SHP77 treated with DMSO at 0.1 percent for 48 hours (cell line): ENCODE data around the gene OSBP.
A peak's percentile ranks its signal among the peaks of the same experiment; 100 is the strongest.

Experiments
- DNase-seq: peaks from one replicate; lab custom pipeline; 2025; lab: John Stamatoyannopoulos, UW

Gene OSBP

GRCh38 chr11:59602432-59602831 is 13.1 kb downstream of the OSBP start:
- no peak for DNase-seq

DNA sequence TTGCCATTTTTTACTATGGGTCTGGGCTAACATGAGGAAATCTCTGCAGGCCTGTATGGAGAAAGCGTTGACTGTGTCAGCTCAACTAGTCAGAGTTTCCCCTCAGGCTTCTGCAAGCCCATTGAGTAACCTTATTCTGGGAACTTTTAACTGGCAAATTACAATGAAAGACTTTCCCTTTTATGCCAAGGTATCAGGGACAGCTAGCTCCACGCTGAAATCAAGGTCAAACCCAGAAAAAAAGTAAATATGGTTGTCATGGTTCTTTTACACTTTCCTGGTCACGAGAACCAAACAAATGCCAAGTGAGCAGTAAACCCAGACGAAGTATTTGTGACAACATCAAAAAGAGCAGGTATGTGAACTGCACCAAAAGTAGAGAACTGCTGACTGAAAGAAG is 13.8 kb downstream of the OSBP start:
- DNase-seq: no peak

DNA sequence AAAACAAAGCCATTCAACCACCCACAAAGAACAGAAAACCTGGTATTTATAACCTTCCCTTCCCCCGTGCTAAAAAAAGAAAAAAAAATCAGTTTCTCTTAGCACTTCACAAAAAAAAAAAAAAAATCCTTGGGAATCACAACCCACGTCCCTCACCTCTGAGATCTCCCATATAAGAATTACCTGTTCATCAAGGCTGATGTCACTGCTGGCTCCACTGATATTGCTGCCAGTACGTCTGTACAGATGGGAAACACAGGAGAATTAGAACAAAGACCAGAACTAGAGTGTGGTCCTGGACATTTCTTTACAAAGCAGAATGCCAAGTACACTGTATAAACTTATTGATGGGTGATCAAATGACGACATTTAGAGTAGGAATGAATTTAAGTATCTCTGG is 14.9 kb downstream of the OSBP start:
- no peak for DNase-seq

DNA sequence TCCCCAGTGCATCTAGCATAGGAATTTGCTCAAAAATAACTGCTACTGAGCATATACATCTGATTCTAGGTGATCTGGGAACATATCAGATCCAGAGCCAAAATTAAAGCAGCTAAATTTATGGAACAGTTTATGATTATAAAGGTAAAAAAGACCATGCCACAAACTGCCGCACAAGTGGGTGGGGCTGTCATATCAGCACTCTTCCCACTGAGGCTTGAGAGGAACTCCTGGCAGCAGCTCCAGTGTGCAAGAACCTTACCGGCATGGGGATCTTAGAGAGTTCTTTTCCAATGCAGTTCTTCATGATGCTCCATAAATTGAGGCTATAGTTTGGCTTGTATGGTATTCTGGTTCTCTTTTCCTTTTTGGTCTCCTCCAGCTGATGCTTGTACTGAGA is 15.3 kb downstream of the OSBP start:
- DNase-seq: no peak

DNA sequence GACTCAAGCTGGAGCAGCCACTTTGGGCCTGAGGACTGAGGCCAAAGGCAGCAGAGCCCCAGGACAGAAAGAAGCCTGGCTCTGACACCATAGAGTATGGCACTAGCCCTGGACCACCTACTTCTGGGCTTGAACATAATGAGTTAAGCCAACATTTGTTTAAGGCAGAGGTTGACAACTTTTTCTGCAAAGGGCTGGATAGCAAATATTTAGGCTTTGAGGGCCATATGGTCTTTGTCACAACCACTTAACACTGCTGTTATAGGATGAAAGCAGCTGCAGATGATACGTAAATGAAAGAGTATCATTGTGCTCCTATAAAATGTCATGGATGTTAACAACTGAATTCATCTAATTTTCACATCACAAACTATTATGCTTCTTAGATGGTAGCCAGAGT is 16.6 kb downstream of the OSBP start:
- DNase-seq: no peak

DNA sequence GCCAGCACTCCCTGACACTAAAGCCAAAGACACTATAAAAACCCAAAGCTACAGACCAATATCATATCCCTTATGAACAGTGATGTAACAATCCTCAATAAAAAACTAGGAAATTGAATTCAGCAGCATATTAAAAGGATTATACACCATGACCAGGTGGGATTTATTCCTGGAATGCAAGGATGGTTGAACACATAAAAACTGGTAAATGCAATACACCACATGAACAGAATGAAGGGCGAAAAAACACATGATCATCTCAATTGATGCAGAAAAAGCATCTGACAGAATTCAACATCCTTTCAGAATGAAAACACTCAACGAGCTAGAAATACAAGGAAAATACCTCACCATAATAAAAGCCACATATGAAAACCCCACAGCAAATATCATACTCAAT is 31.3 kb downstream of the OSBP start:
- no peak for DNase-seq

GRCh38 chr11:59582006-59582405 is 33.6 kb downstream of the OSBP start:
- no peak for DNase-seq

DNA sequence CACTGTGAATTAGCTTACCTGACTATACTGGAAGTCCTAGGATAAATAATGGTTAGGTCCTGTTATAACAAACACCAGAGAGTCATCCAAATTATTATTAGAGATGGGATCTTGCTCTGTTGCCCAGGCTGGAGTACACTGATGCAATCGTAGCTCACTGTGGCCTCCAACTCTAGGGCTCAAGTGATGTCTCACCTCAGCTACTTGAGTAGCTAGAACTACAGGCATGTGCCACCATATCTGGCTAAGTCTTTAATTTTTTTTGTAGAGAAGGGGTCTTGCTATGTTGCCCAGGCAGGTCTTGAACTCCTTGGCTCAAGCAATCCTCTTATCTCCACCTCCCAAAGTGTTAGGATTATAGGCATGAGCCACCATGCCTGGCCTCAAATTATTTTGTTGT is 37.2 kb downstream of the OSBP start:
- no peak for DNase-seq

GRCh38 chr11:59575505-59575904 is 40.1 kb downstream of the OSBP start:
- no peak for DNase-seq

- DNase-seq: no peak
Observed at GRCh38 chr11:59574932-59575502, 40.6 kb downstream of the OSBP start.

DNA sequence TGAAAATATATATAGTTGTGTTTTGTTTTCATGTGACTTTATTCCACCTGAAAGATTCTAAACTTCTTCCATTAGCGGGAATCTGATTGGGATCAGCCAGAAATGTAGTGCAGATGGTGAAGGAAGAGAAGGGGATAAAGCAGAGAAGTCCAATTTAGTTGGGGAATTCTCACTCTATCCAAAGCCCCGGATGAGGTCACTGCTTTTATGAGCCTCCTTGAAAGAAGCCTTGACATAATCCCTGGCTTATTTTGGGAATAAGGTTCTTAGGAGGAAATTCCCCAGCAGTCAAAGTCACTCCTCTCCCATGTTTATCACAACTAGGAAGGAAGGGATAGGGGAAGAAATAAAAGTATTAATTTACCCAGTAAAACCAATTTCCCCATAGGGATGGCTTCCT is 41.1 kb downstream of the OSBP start:
- DNase-seq: no peak

DNA sequence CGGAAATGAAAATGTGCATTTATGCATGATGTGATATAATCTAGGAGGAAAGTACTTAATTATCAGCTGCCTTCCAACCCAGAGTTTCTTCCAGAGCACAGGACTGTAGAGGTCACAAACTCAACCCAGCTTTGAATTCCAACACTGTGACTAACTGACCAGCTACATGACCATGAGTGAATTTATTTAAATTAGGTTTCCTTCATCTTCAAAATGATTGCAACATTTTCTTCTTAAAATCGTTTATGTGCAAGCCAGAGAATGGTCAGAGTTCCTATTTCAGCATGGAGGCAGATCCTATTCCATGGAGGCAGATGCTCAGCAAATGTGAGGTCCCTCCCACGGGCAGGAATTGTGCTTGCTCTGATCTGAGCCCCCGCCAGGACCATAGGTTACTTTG is 42.4 kb downstream of the OSBP start:
- no peak for DNase-seq

- no peak for DNase-seq
Observed at GRCh38 chr11:59572091-59572490, 43.5 kb downstream of the OSBP start.

- DNase-seq: no peak
Observed at GRCh38 chr11:59562292-59562691, 53.3 kb downstream of the OSBP start.

GRCh38 chr11:59560702-59561473 is 54.7 kb downstream of the OSBP start:
- DNase-seq: peak; percentile 30

- DNase-seq: no peak
Observed at GRCh38 chr11:59560290-59560701, 55.3 kb downstream of the OSBP start.

- no peak for DNase-seq
Observed at GRCh38 chr11:59559886-59560285, 55.7 kb downstream of the OSBP start.

DNA sequence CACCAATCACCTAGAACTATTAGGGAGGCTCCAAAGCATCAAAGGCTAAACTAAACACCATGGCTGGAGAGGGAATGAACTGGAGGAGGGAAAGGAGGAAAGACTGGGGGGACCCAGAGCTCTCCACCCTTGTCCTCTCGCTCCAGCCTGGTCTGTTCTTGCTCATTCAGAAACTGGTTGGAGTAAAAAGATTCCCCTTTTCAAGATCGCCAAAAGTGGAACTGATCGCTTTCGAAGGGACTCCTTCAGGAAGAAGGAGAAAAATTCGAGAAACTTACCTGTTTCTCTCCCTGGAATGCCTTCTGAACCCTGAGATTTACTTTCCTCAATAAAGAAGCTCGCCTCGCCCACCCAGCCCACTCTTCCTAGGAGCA is 57.3 kb downstream of the OSBP start:
- DNase-seq: no peak

GRCh38 chr11:59556917-59557348 is 58.6 kb downstream of the OSBP start:
- DNase-seq: no peak

GRCh38 chr11:59556115-59556916 is 59.3 kb downstream of the OSBP start:
- peak; percentile 30 for DNase-seq

DNA sequence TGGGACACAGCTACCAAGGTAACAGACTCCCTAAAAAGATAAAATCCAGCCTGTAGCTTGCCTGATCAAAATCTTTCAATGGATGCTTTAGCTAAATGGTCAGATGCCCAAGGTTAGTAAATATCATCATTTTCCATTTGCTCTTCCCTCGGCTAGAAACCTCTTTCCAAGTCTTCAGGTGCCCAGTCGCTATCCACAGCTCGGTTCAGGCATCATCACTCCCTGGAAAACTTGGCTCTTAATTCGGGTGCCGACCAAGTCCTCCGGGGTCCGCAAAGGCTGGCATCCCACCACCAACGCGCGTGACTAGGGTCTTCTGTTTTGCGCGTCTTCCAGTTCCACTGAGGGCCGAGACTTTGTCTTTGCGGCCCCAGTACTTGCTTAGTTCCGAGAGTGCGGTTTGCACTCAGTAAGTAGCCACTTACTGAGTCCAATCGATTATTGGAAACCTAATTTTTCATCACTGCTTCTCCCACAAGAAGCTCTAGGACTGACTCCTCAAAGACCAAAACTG is 59.9 kb downstream of the OSBP start:
- no peak for DNase-seq

DNA sequence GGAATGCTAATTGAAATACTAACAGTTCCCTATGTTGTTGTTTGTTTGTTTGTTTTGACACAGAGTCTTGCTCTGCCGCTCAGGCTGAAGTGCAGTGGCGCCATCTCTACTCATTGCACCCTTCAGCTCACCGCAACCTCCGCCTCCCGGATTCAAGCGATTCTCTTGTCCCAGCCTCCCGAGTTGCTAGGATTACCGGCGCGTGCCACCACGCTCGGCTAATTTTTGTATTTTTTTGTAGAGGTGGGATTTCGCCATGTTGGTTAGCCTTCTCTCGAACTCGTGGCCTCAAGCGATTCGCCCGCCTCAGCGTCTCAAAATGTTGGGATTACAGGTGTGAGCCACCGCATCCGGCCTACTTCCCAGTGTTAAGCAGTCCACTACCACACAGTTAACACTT is 62.3 kb downstream of the OSBP start:
- DNase-seq: no peak

GRCh38 chr11:59552844-59553243 is 62.7 kb downstream of the OSBP start:
- DNase-seq: no peak
